ENCODE measurements around the gene SLC25A30.

SLC25A30 gene

GRCh38 chr13:45439781-45440462 is 21.7 kb upstream of the SLC25A30 start:
- TF ChIP-seq EZH2phosphoT487 (conservative IDR thresholded peaks at IDR 0.05; ENCODE audit: low read length), result no peak
- TF ChIP-seq CTCF (IDR thresholded peaks at IDR 0.05; ENCODE audit: insufficient read depth, low read length, poor library complexity, severe bottlenecking), result no peak
- Histone ChIP-seq H3F3A (ENCODE audit: insufficient read depth) (no peaks in the 10 kb centered on the region), H3K27ac (ENCODE audit: low read depth, low read length) (no peak overlapping the region), H3K4me2 (ENCODE audit: low read depth, low read length, poor library complexity, severe bottlenecking) (no peak overlapping the region), H3K9me3 (ENCODE audit: insufficient read depth, low read length) (no peaks in the 10 kb centered on the region), H3K9me2 (replicated peaks; ENCODE audit: insufficient read depth, low read length) (no peaks in the 10 kb centered on the region), H3K4me3 (ENCODE audit: insufficient read depth, low read length, poor library complexity, severe bottlenecking) (no peak overlapping the region), H3K9ac (ENCODE audit: low read length) (no peak overlapping the region), H4K20me1 (ENCODE audit: low read depth, low read length) (no peaks in the 10 kb centered on the region), H3K79me2 (ENCODE audit: insufficient read depth, low read length) (no peaks in the 10 kb centered on the region), H2AFZ (ENCODE audit: low read depth, low read length, severe bottlenecking) (no peak overlapping the region), H3K36me3 (ENCODE audit: low read length) (no peaks in the 10 kb centered on the region), H3K27me3 (ENCODE audit: low read length) (no peaks in the 10 kb centered on the region)

- Histone ChIP-seq H3F3A (ENCODE audit: insufficient read depth) (no peaks in the 10 kb centered on the region), H3K9me2 (replicated peaks; ENCODE audit: insufficient read depth, low read length) (no peaks in the 10 kb centered on the region), H2AFZ (ENCODE audit: low read depth, low read length, severe bottlenecking) (no peak overlapping the region), H3K9ac (ENCODE audit: low read length) (no peak overlapping the region), H3K4me3 (ENCODE audit: insufficient read depth, low read length, poor library complexity, severe bottlenecking) (no peak overlapping the region), H3K9me3 (ENCODE audit: insufficient read depth, low read length) (no peaks in the 10 kb centered on the region), H4K20me1 (ENCODE audit: low read depth, low read length) (no peaks in the 10 kb centered on the region), H3K79me2 (ENCODE audit: insufficient read depth, low read length) (no peaks in the 10 kb centered on the region), H3K27me3 (ENCODE audit: low read length) (no peaks in the 10 kb centered on the region), H3K36me3 (ENCODE audit: low read length) (no peaks in the 10 kb centered on the region), H3K4me2 (ENCODE audit: low read depth, low read length, poor library complexity, severe bottlenecking) (no peak overlapping the region), H3K27ac (ENCODE audit: low read depth, low read length) (no peak overlapping the region)
- TF ChIP-seq CTCF (IDR thresholded peaks at IDR 0.05; ENCODE audit: insufficient read depth, low read length, poor library complexity, severe bottlenecking), result no peak
- TF ChIP-seq EZH2phosphoT487 (conservative IDR thresholded peaks at IDR 0.05; ENCODE audit: low read length), result no peak
These were observed 20.8 kb upstream of the SLC25A30 start for GRCh38 chr13:45439008-45439407.

GRCh38 chr13:45437947-45438346 is 19.8 kb upstream of the SLC25A30 start:
- TF ChIP-seq CTCF (IDR thresholded peaks at IDR 0.05; ENCODE audit: insufficient read depth, low read length, poor library complexity, severe bottlenecking) (no peak), EZH2phosphoT487 (conservative IDR thresholded peaks at IDR 0.05; ENCODE audit: low read length) (no peak)
- H3K9me2 ChIP-seq (replicated peaks; ENCODE audit: insufficient read depth, low read length), result no peaks in the 10 kb centered on the region
- H4K20me1 ChIP-seq (ENCODE audit: low read depth, low read length), result no peaks in the 10 kb centered on the region
- H3K4me3 ChIP-seq (ENCODE audit: insufficient read depth, low read length, poor library complexity, severe bottlenecking), result no peak overlapping the region
- H3K9me3 ChIP-seq (ENCODE audit: insufficient read depth, low read length), result no peaks in the 10 kb centered on the region
- H3K36me3 ChIP-seq (ENCODE audit: low read length), result no peaks in the 10 kb centered on the region
- H3K4me2 ChIP-seq (ENCODE audit: low read depth, low read length, poor library complexity, severe bottlenecking), result no peak overlapping the region
- H2AFZ ChIP-seq (ENCODE audit: low read depth, low read length, severe bottlenecking), result no peak overlapping the region
- H3K27me3 ChIP-seq (ENCODE audit: low read length), result no peaks in the 10 kb centered on the region
- no peaks in the 10 kb centered on the region for H3F3A ChIP-seq (ENCODE audit: insufficient read depth)
- H3K79me2 ChIP-seq (ENCODE audit: insufficient read depth, low read length), result no peaks in the 10 kb centered on the region
- H3K27ac ChIP-seq (ENCODE audit: low read depth, low read length), result no peak overlapping the region
- H3K9ac ChIP-seq (ENCODE audit: low read length), result no peak overlapping the region
